Measurements from ENCODE around the gene TEX11. TPM values are rescaled to one million over a fixed set of nuclear protein-coding genes. Genes with fewer than 3 reads are reported as not detected.
"Not testable (repeated sequence)": the region's sequence is repeated elsewhere in the genome, so short reads cannot be mapped to it uniquely, and the experiment has no call there.

TEX11 gene
- total RNA-seq, 2 experiments from 2014 or later: not detected

- Mint-ChIP-seq H3K27me3 (ENCODE audit: low read depth) (no peaks in the 10 kb centered on the region), H3K4me1 (ENCODE audit: low read depth) (peaks cover 7% of the 10 kb centered on the region), H3K4me3 (no peak overlapping the region), H3K9me3 (peaks cover 1% of the 10 kb centered on the region), H3K27ac (no peak overlapping the region), H3K36me3 (ENCODE audit: low read depth) (no peaks in the 10 kb centered on the region)
- intact Hi-C loops (cut with micrococcal nuclease): loop anchor here (5.0 kb wide), 1 partner anchor 113 kb away; no protein-coding TSS in a partner anchor
- CTCF ChIA-PET: interaction anchor here (0.9 kb wide), 1 partner anchor 98 kb away, joined by 3 read pairs; no protein-coding TSS in a partner anchor
- no peak for DNase-seq
Observed at GRCh38 chrX:70554081-70554480, 354.4 kb downstream of the TEX11 start.

- CTCF ChIA-PET: interaction anchor here (0.9 kb wide), 1 partner anchor 97 kb away, joined by 3 read pairs; no protein-coding TSS in a partner anchor
- H3K27ac Mint-ChIP-seq: no peak overlapping the region
- H3K36me3 Mint-ChIP-seq (ENCODE audit: low read depth): no peaks in the 10 kb centered on the region
- H3K4me1 Mint-ChIP-seq (ENCODE audit: low read depth): peaks cover 7% of the 10 kb centered on the region
- H3K4me3 Mint-ChIP-seq: no peak overlapping the region
- H3K9me3 Mint-ChIP-seq: peaks cover 1% of the 10 kb centered on the region
- intact Hi-C loops (cut with micrococcal nuclease): loop anchor here (1.0 to 5.0 kb wide), 3 partner anchors 39 to 114 kb away; no protein-coding TSS in a partner anchor
- DNase-seq: no peak
- H3K27me3 Mint-ChIP-seq (ENCODE audit: low read depth): no peaks in the 10 kb centered on the region
Observed at GRCh38 chrX:70553516-70553915, 355.0 kb downstream of the TEX11 start.

GRCh38 chrX:70552130-70552704, 356.3 kb downstream of the TEX11 start:
- no peaks in the 10 kb centered on the region for H3K27me3 Mint-ChIP-seq (ENCODE audit: low read depth)
- intact Hi-C loops (cut with micrococcal nuclease): loop anchor here (2.0 to 5.0 kb wide), 2 partner anchors 41 to 115 kb away; no protein-coding TSS in a partner anchor
- CTCF ChIA-PET: interaction anchor here (0.6 to 1.0 kb wide), 2 partner anchors 7 to 100 kb away, joined by 3 to 4 read pairs; no protein-coding TSS in a partner anchor
- DNase-seq: no peak
- peaks cover 7% of the 10 kb centered on the region for H3K4me1 Mint-ChIP-seq (ENCODE audit: low read depth)
- H3K4me3 Mint-ChIP-seq: no peak overlapping the region
- H3K9me3 Mint-ChIP-seq: no peaks in the 10 kb centered on the region
- H3K36me3 Mint-ChIP-seq (ENCODE audit: low read depth): no peaks in the 10 kb centered on the region
- no peak overlapping the region for H3K27ac Mint-ChIP-seq

- DNase-seq: no peak
- no peak overlapping the region for H3K4me3 Mint-ChIP-seq
- no peaks in the 10 kb centered on the region for H3K36me3 Mint-ChIP-seq (ENCODE audit: low read depth)
- CTCF ChIA-PET: interaction anchor here (0.6 kb wide), 1 partner anchor 15 kb away, joined by 5 read pairs; no protein-coding TSS in a partner anchor
- intact Hi-C loops (cut with micrococcal nuclease): no loop called here
- H3K9me3 Mint-ChIP-seq: no peaks in the 10 kb centered on the region
- H3K27ac Mint-ChIP-seq: no peak overlapping the region
- H3K27me3 Mint-ChIP-seq (ENCODE audit: low read depth): no peaks in the 10 kb centered on the region
- peaks cover 7% of the 10 kb centered on the region for H3K4me1 Mint-ChIP-seq (ENCODE audit: low read depth)
Observed at GRCh38 chrX:70549429-70549828, 359.1 kb downstream of the TEX11 start.

- Mint-ChIP-seq H3K36me3 (ENCODE audit: low read depth) (no peaks in the 10 kb centered on the region), H3K27me3 (ENCODE audit: low read depth) (peaks cover 3% of the 10 kb centered on the region), H3K27ac (no peak overlapping the region), H3K4me3 (no peak overlapping the region), H3K4me1 (ENCODE audit: low read depth) (no peaks in the 10 kb centered on the region), H3K9me3 (no peaks in the 10 kb centered on the region)
- CTCF ChIA-PET: interaction anchor here (0.6 kb wide), 1 partner anchor 110 kb away, joined by 3 read pairs; no protein-coding TSS in a partner anchor
- DNase-seq: no peak
- intact Hi-C loops (cut with micrococcal nuclease): no loop called here
Observed at GRCh38 chrX:70535198-70535597, 373.3 kb downstream of the TEX11 start.

GRCh38 chrX:70527610-70528345, 380.7 kb downstream of the TEX11 start:
- H3K4me1 Mint-ChIP-seq (ENCODE audit: low read depth): peaks cover 6% of the 10 kb centered on the region
- peaks cover 3% of the 10 kb centered on the region for H3K27me3 Mint-ChIP-seq (ENCODE audit: low read depth)
- no peak for DNase-seq
- no peaks in the 10 kb centered on the region for H3K36me3 Mint-ChIP-seq (ENCODE audit: low read depth)
- intact Hi-C loops (cut with micrococcal nuclease): no loop called here
- no peak overlapping the region for H3K4me3 Mint-ChIP-seq
- CTCF ChIA-PET: no interaction called here
- no peaks in the 10 kb centered on the region for H3K9me3 Mint-ChIP-seq
- no peak overlapping the region for H3K27ac Mint-ChIP-seq

GRCh38 chrX:70527053-70527452, 381.5 kb downstream of the TEX11 start:
- H3K36me3 Mint-ChIP-seq (ENCODE audit: low read depth): no peaks in the 10 kb centered on the region
- peaks cover 6% of the 10 kb centered on the region for H3K4me1 Mint-ChIP-seq (ENCODE audit: low read depth)
- intact Hi-C loops (cut with micrococcal nuclease): no loop called here
- no peak overlapping the region for H3K4me3 Mint-ChIP-seq
- H3K9me3 Mint-ChIP-seq: no peaks in the 10 kb centered on the region
- no peak for DNase-seq
- CTCF ChIA-PET: no interaction called here
- H3K27ac Mint-ChIP-seq: no peak overlapping the region
- peaks cover 3% of the 10 kb centered on the region for H3K27me3 Mint-ChIP-seq (ENCODE audit: low read depth)

GRCh38 chrX:70525733-70526132, 382.8 kb downstream of the TEX11 start:
- intact Hi-C loops (cut with micrococcal nuclease): no loop called here
- CTCF ChIA-PET: no interaction called here
- no peak for DNase-seq
- Mint-ChIP-seq H3K27me3 (ENCODE audit: low read depth) (peaks cover 2% of the 10 kb centered on the region), H3K4me3 (no peak overlapping the region), H3K9me3 (no peaks in the 10 kb centered on the region), H3K36me3 (ENCODE audit: low read depth) (no peaks in the 10 kb centered on the region), H3K27ac (no peak overlapping the region), H3K4me1 (ENCODE audit: low read depth) (peaks cover 6% of the 10 kb centered on the region)

- H3K4me3 Mint-ChIP-seq; intact Hi-C loops (cut with micrococcal nuclease); CTCF ChIA-PET; DNase-seq; H3K4me1 Mint-ChIP-seq (ENCODE audit: low read depth); H3K9me3 Mint-ChIP-seq; H3K27me3 Mint-ChIP-seq (ENCODE audit: low read depth); H3K36me3 Mint-ChIP-seq (ENCODE audit: low read depth); H3K27ac Mint-ChIP-seq: not testable (repeated sequence)
Observed at GRCh38 chrX:70515692-70516091, 392.8 kb downstream of the TEX11 start.

GRCh38 chrX:70515270-70515669, 393.2 kb downstream of the TEX11 start:
- H3K4me3 Mint-ChIP-seq; DNase-seq; intact Hi-C loops (cut with micrococcal nuclease); H3K27ac Mint-ChIP-seq; H3K4me1 Mint-ChIP-seq (ENCODE audit: low read depth); H3K36me3 Mint-ChIP-seq (ENCODE audit: low read depth); H3K9me3 Mint-ChIP-seq; H3K27me3 Mint-ChIP-seq (ENCODE audit: low read depth); CTCF ChIA-PET: not testable (repeated sequence)

- Mint-ChIP-seq H3K36me3 (ENCODE audit: low read depth) (no peaks in the 10 kb centered on the region), H3K27ac (no peak overlapping the region), H3K4me1 (ENCODE audit: low read depth) (peaks cover 13% of the 10 kb centered on the region), H3K27me3 (ENCODE audit: low read depth) (peaks cover 5% of the 10 kb centered on the region), H3K4me3 (no peak overlapping the region), H3K9me3 (no peaks in the 10 kb centered on the region)
- no peak for DNase-seq
- intact Hi-C loops (cut with micrococcal nuclease): loop anchor here (5.0 kb wide), 1 partner anchor 37 kb away; no protein-coding TSS in a partner anchor
- CTCF ChIA-PET: interaction anchor here (0.6 kb wide), 1 partner anchor 156 kb away, joined by 3 read pairs; no protein-coding TSS in a partner anchor
Observed at GRCh38 chrX:70509078-70509477, 399.4 kb downstream of the TEX11 start.

GRCh38 chrX:70508296-70508911, 400.1 kb downstream of the TEX11 start:
- CTCF ChIA-PET: no interaction called here
- H3K4me1 Mint-ChIP-seq (ENCODE audit: low read depth): peaks cover 13% of the 10 kb centered on the region
- DNase-seq: peak; percentile 12
- H3K4me3 Mint-ChIP-seq: no peak overlapping the region
- intact Hi-C loops (cut with micrococcal nuclease): loop anchor here (5.0 kb wide), 1 partner anchor 36 kb away; no protein-coding TSS in a partner anchor
- H3K27ac Mint-ChIP-seq: no peak overlapping the region
- no peaks in the 10 kb centered on the region for H3K9me3 Mint-ChIP-seq
- H3K36me3 Mint-ChIP-seq (ENCODE audit: low read depth): no peaks in the 10 kb centered on the region
- H3K27me3 Mint-ChIP-seq (ENCODE audit: low read depth): peaks cover 5% of the 10 kb centered on the region
